HG03571 (cell line): ENCODE measurements around the gene HIVEP3.
"Not testable (repeated sequence)": the region's sequence is repeated elsewhere in the genome, so short reads cannot be mapped to it uniquely, and the experiment has no call there.

ENCODE experiments used
- ATAC-seq: cut with Tn5 transposase; IDR thresholded peaks from one replicate; pipeline ENCODE4 v1.9.1; 2021; ENCODE audit not compliant: unreplicated experiment

HIVEP3 gene

DNA sequence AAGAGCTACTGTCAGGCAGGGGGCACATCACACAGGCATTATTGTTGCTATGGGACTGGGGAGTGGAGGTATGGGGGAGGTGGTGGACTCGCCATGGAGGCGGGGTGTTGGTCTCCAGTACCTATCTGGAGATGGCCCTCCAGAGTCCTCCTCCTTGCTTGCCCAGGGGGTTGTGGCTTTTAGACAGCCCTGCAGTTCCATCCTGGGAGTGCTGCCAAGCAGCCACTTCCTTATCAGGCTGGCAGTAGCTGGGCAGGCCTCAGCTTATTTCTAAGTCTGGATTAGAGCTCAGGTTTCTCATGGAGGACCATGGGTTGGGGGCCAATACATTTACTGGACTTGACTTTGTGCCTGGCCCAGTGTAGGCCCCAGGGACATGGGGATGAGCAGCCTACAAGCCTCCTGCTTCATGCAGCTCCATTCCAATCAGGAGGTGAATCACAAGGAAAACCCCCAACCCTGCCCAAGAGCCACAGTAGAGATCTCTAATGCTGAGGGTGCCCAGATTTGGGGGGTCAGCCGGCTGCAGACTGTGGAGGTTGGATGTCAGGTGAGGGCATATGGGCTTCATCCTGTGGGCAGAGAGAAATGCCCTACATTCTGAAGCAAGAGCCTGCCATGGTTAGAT is 223.5 kb downstream of the HIVEP3 start:
- ATAC-seq, result no peak

DNA sequence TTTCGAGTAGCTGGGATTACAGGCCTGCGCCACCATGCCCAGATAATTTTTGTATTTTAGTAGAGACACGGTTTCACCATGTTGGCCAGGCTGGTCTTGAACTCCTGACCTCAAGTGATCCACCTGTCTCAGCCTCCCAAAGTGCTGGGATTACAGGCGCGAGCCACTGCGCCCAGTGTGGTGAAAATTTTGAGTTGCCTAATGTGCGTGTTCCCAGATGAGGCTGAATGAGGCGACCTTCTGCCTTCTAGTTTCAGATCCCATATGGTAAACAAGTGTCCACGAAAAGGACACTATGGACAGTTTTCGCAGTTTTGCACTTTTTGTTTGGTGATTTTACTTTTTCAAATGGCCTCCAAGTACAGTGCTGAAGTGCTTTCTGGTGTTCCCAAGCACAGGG is 226.8 kb downstream of the HIVEP3 start:
- not testable (repeated sequence) for ATAC-seq

DNA sequence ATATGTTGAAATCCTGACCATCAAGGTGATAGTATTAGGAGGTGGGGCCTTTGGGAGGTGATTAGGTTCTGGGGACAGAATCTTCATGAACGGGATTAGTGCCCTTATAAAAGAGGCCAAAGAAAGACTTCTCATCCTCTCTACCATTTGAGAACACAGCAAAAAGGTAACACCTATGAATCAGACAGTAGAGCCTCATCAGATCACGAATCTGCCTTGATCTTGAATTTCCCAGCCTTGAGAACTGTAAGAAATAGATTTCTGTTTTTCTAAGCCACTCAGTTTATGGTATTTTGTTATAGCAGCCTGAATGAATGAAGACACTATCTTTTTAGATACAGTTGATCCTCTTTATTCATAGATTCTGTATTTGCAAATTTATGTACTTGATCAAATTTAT is 227.3 kb downstream of the HIVEP3 start:
- ATAC-seq, result no peak

DNA sequence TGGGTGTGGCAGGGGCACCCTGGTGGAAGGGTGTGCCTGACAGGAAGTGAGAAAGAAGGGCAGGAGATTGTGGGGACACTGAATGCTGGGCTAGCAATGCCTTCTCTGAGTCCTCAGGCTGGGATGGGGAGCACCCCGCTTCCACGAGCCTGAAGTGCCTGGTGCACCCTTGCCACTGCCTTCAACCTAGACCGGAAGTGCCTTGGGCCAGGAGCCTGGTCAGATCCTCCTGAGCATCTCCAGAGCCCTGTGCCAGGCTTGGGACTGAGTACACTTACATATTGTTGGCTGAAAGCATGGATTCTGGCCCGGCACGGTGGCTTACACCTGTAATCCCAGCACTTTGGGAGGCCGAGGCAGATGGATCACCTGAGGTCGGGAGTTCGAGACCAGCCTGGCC is 228.4 kb downstream of the HIVEP3 start:
- no peak for ATAC-seq

DNA sequence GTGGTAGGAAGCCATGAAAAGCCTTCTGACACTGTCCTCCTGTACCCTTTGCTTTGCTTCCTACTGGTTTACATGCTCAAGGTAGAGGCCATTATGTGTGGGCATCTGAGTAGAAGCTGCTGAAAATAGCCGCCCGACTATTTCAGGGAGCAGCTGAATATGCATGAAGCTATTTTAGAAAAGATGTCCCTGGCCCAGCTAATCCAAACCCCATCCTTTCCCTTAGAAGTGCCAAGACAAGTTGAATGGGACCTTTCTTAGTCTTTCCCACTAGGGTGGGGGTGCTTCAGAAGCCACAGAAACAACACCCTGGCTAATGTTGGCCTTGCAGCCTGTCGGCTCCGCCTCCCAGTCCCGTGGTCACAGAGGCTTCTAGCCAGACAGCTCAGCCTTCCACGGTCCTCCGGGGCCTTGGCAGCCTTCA is 229.2 kb downstream of the HIVEP3 start:
- no peak for ATAC-seq

DNA sequence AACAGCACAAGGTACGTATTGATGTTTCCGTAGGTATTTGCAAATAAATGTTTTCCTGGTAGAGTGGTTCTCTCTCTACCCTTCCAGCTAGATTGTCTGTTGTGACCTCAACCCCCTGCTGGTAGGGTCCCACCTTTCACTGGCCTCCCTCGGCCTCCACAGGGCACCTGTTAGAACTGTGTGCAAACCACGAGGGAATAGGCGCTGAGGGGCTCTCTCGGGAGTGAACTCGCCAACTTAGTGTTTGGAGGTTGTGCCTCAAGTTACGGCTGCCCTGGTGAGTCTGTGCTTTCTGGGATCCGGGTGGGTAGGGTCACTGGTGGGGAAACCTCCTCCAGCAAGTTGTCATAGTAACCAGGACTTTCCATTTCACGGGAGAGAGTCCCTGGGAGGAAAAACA is 229.6 kb downstream of the HIVEP3 start:
- no peak for ATAC-seq

DNA sequence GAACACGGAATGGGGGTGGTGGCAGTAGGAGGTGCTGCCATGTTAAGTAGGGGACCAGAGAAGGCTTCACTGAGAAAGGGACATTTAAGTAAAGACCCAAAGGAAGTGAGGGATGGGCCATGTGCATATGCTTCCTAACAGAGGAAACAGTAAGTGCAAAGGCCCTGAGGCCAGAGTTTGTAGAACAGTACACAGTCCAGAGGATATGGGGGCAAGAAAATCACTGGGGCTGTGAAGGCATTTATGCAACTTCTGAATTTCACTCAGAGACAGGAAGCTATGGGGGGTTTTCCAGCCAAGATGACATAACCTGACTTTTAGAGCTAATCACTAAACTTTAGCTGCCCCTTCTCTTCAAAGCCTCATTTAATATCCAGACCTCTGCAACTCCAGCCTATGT is 231.7 kb downstream of the HIVEP3 start:
- ATAC-seq, result no peak

DNA sequence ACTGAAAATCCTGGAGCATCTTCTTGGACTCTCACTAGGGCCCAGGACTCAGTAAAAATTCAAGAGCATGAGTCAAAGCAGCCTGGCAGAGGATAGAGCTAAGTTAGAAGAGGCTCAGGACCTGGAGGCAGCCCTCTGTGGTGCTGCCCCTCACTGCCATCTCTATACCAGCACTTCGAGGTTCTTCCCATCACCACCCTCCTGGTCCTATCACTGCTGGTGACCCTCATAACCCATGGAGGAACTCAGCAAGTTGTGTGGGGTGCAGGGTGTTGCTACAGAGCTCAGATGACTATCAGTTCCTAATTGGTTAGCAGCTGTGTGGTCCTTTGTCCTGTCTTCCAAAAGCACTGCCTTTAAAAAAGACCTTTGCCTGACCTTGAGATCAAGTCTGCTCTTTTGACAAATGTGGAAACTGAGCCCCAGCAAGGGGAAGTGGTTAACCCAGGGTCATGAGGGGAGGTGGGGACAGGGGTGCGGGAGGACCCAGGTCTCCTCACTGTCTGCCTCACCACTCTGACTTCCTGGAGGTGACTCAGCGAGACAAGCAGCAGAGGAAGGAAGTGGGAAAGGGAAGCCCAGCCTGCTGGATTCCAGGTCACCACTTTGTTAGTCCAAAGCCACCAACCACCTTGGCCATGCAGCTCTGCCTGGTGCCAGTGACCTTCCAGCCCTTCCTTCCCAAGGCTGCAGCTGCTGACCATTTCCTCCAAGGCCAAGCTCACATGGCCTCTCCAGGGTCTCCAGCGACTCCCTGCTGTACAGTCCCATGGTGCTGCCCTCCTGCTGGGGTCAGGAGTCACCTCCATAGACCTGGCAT is 234.8 kb downstream of the HIVEP3 start:
- no peak for ATAC-seq

DNA sequence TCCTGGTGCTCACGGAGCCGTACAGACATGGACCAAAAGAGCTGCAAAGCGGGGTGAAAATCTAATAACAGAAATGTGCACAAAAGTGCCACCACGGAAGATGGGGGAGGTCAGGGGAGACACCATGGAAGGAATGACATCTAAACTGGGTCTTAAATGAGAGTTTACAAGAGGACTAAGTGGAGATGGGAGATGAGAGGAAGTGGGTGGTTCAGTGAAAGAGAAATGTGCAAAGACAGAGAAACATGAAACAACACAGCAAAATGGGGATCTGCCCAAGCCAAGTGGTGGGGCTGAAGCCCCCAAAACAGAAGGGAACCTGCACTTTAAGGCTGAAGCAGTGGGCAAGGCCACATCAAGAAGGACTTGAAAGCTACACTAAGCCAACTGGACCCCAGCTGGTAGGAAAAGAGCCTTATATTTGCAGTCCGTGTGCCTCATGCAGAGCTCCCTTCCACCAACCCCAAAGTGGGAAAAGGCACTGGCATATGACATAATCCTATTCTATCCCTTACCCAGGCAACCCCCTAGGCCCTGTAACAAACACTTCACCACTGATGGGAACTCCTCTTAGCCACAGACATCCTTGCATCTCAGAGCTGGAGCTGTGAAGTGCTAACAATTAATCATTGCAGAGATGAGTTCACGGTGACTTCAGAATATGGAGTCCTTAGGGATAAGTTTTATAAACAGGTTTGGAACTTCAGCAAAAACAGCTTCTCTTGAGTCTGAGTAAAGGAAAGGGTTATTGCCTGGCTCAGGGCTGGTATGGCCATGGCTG is 235.7 kb downstream of the HIVEP3 start:
- ATAC-seq, result no peak

DNA sequence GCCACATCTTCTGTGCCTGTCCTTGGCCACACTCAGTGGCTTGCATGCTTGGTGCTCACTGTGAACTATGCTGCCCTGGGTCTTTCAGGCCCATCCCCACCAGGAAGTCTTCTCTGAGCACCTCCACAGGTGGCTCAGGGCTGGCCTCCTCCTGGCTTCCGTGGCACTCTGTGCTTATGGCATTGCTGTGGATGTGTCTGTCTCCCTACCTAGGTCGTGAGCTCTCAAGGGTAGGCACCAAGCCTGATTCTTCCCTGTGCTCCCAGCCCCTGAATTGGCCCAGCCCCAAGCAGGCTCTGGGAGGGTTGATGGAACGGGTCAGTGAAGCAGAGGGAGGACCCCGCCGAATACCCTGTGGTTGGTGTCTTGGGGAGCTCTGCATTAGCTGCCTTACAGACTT is 236.6 kb downstream of the HIVEP3 start:
- ATAC-seq, result no peak

DNA sequence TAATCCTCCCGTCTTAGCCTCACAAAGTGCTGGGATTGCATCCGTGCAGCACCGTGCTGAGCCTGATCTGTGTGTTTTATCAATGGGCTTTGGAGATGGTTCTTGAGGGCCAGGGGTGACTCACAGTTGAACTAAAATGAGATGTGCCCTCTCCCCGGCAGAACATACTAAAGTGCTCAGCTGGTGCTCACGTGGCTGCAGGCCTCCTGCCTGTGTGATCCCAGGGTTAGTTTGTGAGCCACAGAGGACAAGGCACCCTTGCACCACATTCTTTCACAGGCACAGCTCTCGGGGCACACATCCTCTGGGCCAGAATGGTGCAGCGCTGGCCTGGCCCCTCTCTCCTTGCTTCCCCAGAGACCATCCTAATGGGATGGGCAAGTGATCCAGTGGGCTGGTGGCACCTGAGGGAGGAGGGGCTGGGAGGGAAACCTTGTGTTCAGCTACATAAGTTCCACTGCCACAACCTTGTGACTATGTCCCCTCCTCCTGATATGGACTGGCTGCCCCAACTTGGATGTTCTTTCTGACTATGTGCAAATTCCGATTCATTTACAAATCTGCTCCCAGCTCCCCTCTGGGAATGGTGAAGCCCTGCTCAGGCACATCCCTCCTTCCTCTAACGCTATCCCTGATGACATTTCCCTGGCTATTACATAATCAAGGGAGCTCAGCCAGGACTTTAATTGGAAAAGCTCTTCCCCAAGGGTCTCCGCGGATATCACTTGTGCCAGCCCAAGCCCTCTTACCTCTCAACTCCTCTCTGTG is 237.2 kb downstream of the HIVEP3 start:
- ATAC-seq, result no peak

DNA sequence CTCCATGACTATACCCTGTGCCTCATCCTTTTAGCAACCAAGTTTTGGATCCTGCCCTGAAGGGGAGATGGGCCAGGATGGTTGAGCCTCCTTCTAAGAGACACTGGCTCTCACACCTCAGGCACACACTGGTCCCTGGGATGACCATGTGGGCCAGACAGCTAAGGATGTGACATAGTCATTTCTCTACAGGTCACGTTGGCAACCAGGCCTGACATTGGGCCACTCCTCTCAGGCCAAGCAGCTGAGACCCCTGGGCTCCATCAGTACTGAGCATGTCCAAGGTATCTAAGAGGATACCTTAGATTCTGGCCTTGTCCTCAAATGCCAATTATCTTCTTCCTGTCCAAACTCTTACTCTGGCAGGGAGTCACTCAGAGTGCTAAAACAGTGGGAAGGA is 238.7 kb downstream of the HIVEP3 start:
- no peak for ATAC-seq

DNA sequence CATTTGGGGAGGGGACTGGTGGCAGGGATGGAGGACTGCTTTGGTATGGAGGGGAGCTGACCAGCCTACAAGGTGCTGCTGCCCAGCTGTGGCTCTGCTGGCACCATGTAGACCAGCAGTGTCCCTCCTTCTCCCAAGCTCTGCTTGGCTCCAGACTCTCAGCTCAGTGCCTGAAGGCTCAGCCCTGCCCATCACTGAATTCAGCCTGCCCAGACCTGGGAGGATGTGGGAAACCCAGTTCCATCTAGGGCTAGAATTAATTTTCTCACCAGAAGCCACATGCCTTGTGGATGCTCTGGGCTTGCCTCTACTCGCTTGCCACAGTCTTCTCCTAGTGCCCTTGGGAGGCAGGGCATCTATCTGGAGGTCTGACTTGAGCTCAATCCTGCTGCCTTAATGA is 239.2 kb downstream of the HIVEP3 start:
- ATAC-seq, result no peak

DNA sequence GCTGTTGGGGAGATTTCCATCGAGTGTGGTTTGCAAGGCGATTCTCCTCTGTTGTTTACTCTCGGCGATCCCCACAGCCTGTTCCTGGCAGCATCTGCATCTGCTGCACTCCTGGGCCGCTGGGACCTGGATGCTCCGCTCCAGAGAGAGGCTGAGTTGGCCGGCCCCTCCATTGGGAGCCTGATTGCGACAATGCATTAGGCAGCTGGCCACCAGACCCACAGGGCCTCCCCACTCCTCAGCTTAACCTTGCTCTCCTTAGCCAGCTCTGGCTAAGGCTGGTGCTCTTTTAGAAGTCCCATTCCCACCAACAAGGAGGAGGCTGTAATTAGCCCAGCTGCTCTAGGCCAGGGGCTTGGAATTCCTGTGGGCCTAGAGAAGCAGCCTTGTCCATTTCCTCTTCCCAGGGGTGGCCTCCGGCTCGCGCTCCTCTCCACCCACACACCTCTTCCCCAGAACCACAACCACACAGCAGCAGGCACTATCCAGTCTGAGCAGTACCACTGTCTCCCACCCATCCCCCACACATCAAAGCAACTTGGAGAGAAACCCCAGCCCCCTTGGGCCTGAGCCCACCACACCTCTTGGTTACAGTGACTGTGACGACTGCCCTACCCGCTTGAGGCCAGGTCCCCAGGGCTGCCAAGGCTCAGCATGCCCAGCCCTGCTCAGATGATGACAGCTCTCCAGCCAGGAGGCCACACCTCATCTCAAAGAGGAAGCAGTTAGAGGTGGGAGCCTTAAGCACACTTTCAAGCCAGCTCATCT is 240.4 kb downstream of the HIVEP3 start:
- ATAC-seq, result no peak

DNA sequence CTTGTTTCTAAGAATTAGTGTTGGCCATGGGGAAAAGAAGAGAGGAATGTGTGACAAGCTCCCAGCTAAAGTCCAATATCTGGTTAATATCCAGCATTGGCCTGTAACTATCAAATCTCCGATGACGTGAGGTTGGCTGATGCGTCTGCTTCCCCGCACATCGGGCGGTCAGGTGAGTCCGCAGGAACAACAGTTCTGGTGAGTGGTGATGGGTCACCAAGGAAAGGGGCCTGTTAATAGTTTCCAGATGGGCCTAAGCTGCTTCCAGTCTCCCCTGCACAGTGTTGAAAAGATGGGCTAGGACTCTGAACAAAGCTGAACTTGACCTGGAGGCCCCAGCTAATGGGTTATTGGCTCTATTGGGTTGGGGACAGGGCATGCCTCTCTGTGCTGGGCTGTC is 241.1 kb downstream of the HIVEP3 start:
- no peak for ATAC-seq

DNA sequence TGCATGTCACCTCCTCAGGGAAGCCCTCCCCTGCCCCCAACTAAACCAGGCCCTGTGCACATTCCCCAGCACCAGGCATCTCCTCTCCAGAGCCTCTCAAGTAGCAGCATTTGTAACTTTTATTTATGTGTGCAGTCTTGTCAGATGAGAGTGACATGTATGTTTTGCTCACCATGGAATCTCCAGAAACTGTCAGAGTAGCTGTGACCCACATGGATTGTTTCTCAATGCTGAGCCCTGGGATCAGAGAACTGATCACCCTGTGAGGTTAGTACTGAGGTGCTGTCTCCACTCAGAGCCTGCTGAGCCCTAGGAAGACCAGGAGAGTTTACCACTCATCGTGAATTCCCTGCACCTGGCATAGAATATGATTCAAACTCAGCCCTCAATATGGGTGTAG is 243.3 kb downstream of the HIVEP3 start:
- ATAC-seq, result no peak

DNA sequence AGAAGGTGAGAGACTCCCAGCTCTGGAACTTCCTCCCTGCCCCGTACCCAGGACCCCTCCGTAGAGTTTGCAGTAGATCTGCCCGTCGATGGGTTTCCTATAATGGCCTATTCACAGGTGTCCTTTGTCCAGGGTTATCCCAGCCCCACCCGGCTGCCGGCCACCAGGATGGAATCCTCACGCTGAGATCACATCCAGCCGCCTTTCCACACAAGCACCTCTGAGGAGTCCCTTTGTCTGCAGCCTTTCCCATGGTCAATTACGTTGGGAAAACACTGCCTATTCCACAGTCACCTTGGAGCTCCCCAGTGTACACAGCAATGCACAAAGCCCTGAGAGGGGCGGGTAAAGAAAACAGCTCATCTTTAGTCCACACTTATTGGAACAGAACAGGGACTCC is 244.2 kb downstream of the HIVEP3 start:
- no peak for ATAC-seq

DNA sequence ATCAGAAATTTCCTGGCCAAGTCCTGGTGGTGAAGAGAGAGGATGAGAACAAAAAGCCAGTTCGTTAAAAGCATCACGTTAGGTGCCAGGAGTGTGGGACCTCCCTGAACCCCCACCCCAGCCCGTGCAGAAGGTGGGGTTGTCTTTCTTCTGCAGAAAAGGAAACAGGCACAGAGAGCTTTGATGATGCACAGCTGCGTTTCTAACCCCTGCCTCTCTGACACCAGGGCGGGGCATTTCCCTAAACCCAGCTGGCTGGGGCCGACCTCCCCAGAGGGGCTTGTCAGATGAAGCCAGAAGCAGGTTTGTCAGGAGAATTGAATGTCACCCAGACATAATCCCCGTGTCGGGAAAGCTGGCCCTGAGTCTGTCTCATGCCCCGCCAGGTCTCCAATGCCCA is 244.9 kb downstream of the HIVEP3 start:
- ATAC-seq, result no peak

DNA sequence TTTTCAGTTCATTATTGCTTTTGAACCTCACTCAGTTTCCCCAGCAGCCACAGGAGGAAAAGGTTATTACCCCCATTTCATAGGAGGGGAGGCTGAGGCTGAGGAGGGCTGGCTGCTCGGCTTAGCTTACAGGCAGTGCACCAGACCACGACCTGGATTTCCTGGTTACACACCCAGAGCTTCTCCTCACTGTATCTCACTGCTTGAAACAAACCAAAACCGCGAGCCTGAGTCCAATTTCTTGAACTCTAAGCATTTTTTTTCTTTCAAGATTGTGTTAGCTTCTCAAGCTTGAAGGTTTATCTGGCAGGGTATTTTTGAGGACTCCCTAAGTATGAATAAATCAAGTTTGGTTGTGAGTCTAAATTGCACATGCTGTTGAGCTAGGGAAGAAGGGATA is 245.3 kb downstream of the HIVEP3 start:
- peak; percentile 71 for ATAC-seq

DNA sequence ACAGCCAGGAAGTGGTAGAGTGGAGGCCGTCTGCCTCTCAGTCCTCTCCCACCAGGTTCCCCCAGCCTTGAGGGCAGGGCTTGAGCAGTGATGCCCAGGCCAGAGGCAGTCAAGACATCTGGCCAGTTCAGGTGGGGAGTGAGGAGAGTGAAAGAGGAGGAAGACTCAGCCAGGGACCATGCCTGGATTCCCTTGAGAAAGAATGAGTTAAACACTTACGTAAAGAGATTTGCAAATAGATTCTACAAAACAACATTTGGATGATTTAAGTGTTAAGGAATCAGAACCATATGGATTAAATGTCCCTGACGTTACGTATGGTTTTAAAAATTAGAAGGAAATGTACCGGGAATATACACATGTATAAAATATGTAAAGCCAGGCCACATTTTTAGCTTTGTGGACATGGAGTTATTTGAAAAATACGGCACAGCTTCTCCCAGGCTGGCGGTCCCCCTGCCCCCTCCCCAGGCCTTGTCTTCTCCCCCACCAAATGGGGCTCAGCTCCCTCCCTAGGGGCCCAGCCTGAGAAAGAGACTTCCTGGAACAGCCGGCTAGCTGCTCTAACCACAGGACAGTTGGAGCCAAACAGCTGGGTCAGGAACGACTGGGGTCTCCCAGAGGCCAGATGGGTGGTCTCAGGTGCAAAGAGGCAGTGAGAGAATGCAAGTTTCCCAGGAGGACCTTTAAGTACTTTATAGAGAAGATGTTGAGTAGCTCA is 245.9 kb downstream of the HIVEP3 start:
- ATAC-seq, result no peak
